HG02970 (cell line): ENCODE results near the gene NCOA4.
"Not testable (repeated sequence)": the region's sequence is repeated elsewhere in the genome, so short reads cannot be mapped to it uniquely, and the experiment has no call there.

Experiments
- ATAC-seq: cut with Tn5 transposase; IDR thresholded peaks from one replicate; pipeline ENCODE4 v1.9.1; 2021; ENCODE audit warnings: mild to moderate bottlenecking, moderate library complexity, moderate number of reproducible peaks; ENCODE audit not compliant: unreplicated experiment, low FRiP score

The NCOA4 gene

GRCh38 chr10:46052791-46053375 is 22.5 kb upstream of the NCOA4 start:
- no peak for ATAC-seq

- no peak for ATAC-seq
These were observed 21.8 kb upstream of the NCOA4 start for GRCh38 chr10:46052057-46052790.

- no peak for ATAC-seq
These were observed 20.7 kb upstream of the NCOA4 start for GRCh38 chr10:46050941-46051623.

GRCh38 chr10:46049497-46049831 is 19.0 kb upstream of the NCOA4 start:
- not testable (repeated sequence) for ATAC-seq

- no peak for ATAC-seq
These were observed 17.7 kb upstream of the NCOA4 start for GRCh38 chr10:46048152-46048551.

- no peak for ATAC-seq
These were observed 15.8 kb upstream of the NCOA4 start, which contains the start of gene MSMB for GRCh38 chr10:46046261-46046660. MSMB (minus strand) TSS chr10:46046269; CDS start chr10:46046237, 32 bp downstream.

- no peak for ATAC-seq
These were observed 12.1 kb upstream of the NCOA4 start for GRCh38 chr10:46042527-46042926.

GRCh38 chr10:46040004-46040403 is 9.6 kb upstream of the NCOA4 start:
- no peak for ATAC-seq

- ATAC-seq: no peak
These were observed 6.8 kb upstream of the NCOA4 start for GRCh38 chr10:46037107-46037825.

- no peak for ATAC-seq
These were observed 5.8 kb upstream of the NCOA4 start for GRCh38 chr10:46035923-46036849.

- ATAC-seq: no peak
These were observed 3.2 kb upstream of the NCOA4 start for GRCh38 chr10:46033602-46034011.

- no peak for ATAC-seq
These were observed 1.5 kb upstream of the NCOA4 start for GRCh38 chr10:46031648-46032532.

GRCh38 chr10:46029461-46030030 is 877 bp downstream of the NCOA4 start:
- no peak for ATAC-seq

- ATAC-seq: no peak
These were observed 1.6 kb downstream of the NCOA4 start for GRCh38 chr10:46028584-46029460.

GRCh38 chr10:46026106-46026505 is 4.3 kb downstream of the NCOA4 start:
- ATAC-seq: no peak

- no peak for ATAC-seq
These were observed 5.0 kb downstream of the NCOA4 start for GRCh38 chr10:46025406-46025805.

- ATAC-seq: no peak
These were observed 5.5 kb downstream of the NCOA4 start for GRCh38 chr10:46024948-46025347.
